Omental fat pad (tissue), 4 donors: Measurements from ENCODE around the gene ACAA2. TPM values are rescaled to one million over a fixed set of nuclear protein-coding genes. Genes with fewer than 3 reads are reported as not detected.

Experiments used
- ATAC-seq: fragments of 150-250 bp; one replicate; pipeline ENCODE4 v1.9.1; 2016; ENCODE audit warnings: mild to moderate bottlenecking, moderate library complexity; ENCODE audit not compliant: low FRiP score
- DNase-seq: peaks from one replicate; pipeline ENCODE4 v3.0.0-alpha.2; 2019; ENCODE audit warnings: low spot score
- CTCF ChIP-seq, 3 donors: fragments of 450-650 bp; IDR thresholded peaks; one replicate each; pipeline ENCODE4 v1.5.1; 2016 to 2017; ENCODE audit warnings: antibody characterized with exemption in 3 of 3, mild to moderate bottlenecking in 3 of 3, moderate library complexity in 2 of 3
- total RNA-seq, 4 donors: library from RNA; depleted of rRNA; stranded (reverse); fragments of >200 nt; gene quantifications; one replicate each; pipeline ENCODE4 v1.1.0, GENCODE V29; 2016

ACAA2 gene
- total RNA-seq, 4 donors from 2014 or later, result 86.4 to 167 (median 112) TPM

- no peak for TF ChIP-seq CTCF (IDR thresholded peaks at IDR 0.05)
- ATAC-seq, result no peak
- no peak for DNase-seq
These were observed 37.3 kb upstream of the ACAA2 start for GRCh38 chr18:49850636-49851035.

DNA sequence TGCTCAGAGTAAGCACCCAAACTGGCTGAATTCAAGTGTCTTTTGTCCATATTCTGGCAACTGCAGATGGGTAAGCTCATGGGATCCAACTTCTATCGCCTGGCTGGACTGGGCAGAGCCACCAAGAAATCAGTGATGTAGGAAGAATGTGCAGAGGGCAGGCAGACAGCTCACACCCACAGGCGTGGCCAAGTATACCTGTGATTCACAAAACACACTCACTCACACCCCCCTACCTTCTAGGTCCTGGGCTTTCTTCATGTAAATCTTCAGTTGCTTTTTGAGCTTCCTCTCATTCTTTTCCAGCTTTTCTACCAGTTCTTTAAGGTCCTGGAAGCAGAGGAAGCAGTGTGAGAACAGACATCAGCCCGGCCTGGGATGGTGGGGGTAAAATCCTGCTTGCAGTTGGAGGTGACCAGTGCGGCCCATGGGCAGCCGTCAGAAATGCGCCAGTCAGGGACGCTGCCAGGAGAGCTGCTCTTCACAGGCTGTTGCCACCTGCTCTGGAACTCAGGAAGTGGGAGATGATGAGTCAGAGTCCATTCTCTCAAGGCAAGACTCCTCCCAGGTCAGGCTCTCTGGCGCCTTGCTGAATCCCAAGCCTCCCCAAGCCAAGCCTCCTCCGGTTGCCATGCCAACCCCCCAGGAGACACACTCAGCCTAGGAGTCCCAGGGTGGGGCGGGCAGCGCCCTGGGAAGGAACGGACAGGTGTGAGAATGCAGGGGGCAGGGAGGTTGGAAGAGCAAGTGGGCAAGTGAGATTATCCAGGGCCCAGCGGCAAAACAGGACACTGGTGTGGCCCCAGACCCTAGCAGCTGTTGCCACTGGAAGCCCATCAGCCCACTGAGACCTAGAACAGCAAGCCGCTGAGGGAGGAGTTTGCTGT is 36.2 kb upstream of the ACAA2 start:
- peak; percentile 42 for DNase-seq

GRCh38 chr18:49848115-49848514 is 34.8 kb upstream of the ACAA2 start:
- DNase-seq (no peak), ATAC-seq (no peak)
- TF ChIP-seq CTCF (IDR thresholded peaks at IDR 0.05), result no peak

More for the DNA sequence above, 36.2 kb upstream of the ACAA2 start:
- ATAC-seq, result peak; percentile 93
- TF ChIP-seq CTCF (IDR thresholded peaks at IDR 0.05), result no peak

DNA sequence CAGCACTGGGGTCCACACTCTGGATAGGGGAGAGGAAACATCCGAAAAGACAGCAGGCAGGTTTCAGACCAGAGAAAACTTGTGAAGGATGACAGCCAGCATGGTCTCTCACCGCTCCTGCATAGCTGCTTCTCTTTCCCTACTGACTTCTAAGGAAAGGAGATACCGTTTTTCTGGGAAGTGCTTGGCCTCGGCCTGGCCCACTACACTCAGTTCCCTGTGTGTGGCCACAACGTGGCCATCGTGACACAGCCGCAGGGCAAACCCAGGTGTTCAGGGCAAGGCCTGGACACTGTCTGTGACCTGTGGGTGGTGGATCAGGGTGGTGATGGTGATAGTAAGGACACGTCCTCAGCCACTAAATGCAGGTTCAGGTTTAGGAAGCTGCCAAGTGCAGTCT is 34.2 kb upstream of the ACAA2 start:
- no peak for TF ChIP-seq CTCF (IDR thresholded peaks at IDR 0.05)
- ATAC-seq (no peak), DNase-seq (no peak)

DNA sequence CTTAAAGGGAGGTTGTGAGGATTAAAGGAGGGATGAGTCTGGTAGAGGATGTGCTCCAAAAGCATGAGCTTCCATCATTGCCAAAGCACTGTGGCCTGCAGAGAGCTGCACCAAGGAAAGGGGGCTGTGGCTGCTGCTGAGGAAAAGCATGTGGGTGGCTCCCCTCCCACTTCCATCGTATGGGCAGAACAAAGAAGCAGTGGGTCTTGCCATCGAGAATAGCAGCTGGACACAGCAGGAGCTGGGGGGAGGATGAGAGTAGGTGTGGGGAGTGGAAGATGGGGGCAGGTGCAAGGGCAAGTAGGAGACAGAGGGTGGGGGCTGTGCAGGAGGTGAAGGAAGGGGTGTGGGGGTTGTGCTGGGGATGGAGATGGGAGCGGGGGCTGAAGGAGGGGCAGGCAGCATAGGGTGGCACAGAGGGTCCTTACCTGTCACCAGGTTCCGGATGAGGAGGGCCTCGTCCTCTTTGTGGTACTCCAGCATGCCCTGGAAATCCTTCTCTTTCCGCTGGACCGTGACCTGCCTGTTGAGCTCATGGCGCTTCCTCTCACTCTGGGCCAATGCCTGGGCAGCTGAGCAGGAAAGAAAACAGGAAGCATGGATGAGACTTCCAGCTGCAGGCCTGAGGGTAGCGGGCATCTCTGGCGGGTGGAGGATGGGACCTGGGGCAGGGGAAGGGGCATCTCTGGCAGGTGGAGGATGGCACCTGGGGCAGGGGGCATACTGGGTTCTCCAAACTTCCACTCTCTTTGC is 33.6 kb upstream of the ACAA2 start:
- DNase-seq (no peak), ATAC-seq (no peak)
- TF ChIP-seq CTCF (IDR thresholded peaks at IDR 0.05), result no peak

GRCh38 chr18:49846361-49846662 is 33.0 kb upstream of the ACAA2 start:
- no peak for TF ChIP-seq CTCF (IDR thresholded peaks at IDR 0.05)
- DNase-seq (no peak), ATAC-seq (no peak)
